A204.1 (cell line): ENCODE data around the gene TEX29.

ENCODE experiments used
- FAIRE-seq: peaks from 2 replicates; lab custom pipeline; 2012; peaks lifted over from hg19 to GRCh38; lab: Jason Lieb, UNC

Gene TEX29

GRCh38 chr13:111322916-111323331, 2.5 kb downstream of the TEX29 start:
- FAIRE-seq = no peak

- FAIRE-seq = no peak
These were observed 3.1 kb downstream of the TEX29 start for GRCh38 chr13:111323549-111323948.

- FAIRE-seq = no peak
These were observed 3.7 kb downstream of the TEX29 start for GRCh38 chr13:111323950-111324651.

- FAIRE-seq = no peak
These were observed 4.3 kb downstream of the TEX29 start for GRCh38 chr13:111324736-111325135.

GRCh38 chr13:111325146-111325890, 4.9 kb downstream of the TEX29 start:
- FAIRE-seq = no peak

GRCh38 chr13:111325941-111326620, 5.6 kb downstream of the TEX29 start:
- no peak for FAIRE-seq

- FAIRE-seq = no peak
These were observed 6.2 kb downstream of the TEX29 start for GRCh38 chr13:111326621-111326965.

GRCh38 chr13:111326981-111327642, 6.7 kb downstream of the TEX29 start:
- FAIRE-seq = no peak

- no peak for FAIRE-seq
These were observed 7.5 kb downstream of the TEX29 start for GRCh38 chr13:111327730-111328573.

GRCh38 chr13:111328574-111329410, 8.3 kb downstream of the TEX29 start:
- FAIRE-seq = no peak

- no peak for FAIRE-seq
These were observed 9.2 kb downstream of the TEX29 start for GRCh38 chr13:111329641-111330040.

- FAIRE-seq = no peak
These were observed 9.7 kb downstream of the TEX29 start for GRCh38 chr13:111330066-111330610.

- FAIRE-seq = no peak
These were observed 14.9 kb downstream of the TEX29 start for GRCh38 chr13:111335298-111335697.

- FAIRE-seq = no peak
These were observed 16.2 kb downstream of the TEX29 start for GRCh38 chr13:111336666-111337065.

- FAIRE-seq = no peak
These were observed 16.8 kb downstream of the TEX29 start for GRCh38 chr13:111337206-111337605.

- no peak for FAIRE-seq
These were observed 17.3 kb downstream of the TEX29 start for GRCh38 chr13:111337741-111338140.

GRCh38 chr13:111338841-111339240, 18.4 kb downstream of the TEX29 start:
- FAIRE-seq = no peak

GRCh38 chr13:111339366-111340143, 19.1 kb downstream of the TEX29 start:
- FAIRE-seq = no peak

GRCh38 chr13:111341886-111342285, 21.4 kb downstream of the TEX29 start:
- FAIRE-seq = no peak

- no peak for FAIRE-seq
These were observed 22.3 kb downstream of the TEX29 start for GRCh38 chr13:111342721-111343120.
